GM19328 (cell line): ENCODE measurements around the gene SEC11A.
"Not testable (repeated sequence)": the region's sequence is repeated elsewhere in the genome, so short reads cannot be mapped to it uniquely, and the experiment has no call there.

Experiments used
- ATAC-seq: cut with Tn5 transposase; IDR thresholded peaks from one replicate; pipeline ENCODE4 v1.9.1; 2021; ENCODE audit warnings: mild to moderate bottlenecking, moderate library complexity; ENCODE audit not compliant: unreplicated experiment

The SEC11A gene

DNA sequence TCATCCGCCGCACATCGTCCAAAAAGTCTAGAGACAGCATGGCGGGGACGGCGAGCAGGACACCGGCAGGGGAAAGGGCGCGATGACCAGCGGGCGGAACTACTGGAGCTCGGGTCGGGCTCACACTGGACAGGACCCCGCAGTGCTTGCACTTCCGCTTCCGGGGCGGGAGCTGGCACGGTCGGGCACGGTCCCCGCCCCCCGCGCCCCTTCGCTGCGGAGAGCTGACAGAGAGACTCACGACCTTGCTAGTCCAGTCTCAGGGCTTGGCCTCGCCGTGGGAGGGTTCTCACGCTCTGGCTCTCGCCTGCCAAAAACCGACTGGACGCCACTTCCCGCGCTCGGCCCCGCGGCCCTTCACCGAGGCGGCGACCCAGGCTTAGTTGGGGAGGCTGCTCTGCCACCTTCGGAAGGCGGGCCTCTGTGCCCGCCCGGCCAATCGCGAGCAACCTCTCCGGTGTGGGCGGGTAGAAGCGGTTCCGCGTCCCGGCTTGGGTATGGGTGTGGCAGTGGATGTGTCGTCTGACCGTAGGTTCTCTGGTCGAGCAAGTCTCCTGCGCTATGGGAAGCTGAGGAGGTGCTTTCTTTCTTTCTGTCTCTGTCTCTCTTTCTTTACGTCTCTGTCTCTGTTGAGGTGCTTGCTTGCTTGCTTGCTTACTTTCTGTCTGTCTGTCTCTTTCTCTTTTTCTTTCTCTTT, at the start of gene SEC11A:
SEC11A (minus strand) TSS at position 104 of the 697 bp plus-strand sequence; CDS start at position 40, 64 bp downstream.
- ATAC-seq = peak; percentile 92

DNA sequence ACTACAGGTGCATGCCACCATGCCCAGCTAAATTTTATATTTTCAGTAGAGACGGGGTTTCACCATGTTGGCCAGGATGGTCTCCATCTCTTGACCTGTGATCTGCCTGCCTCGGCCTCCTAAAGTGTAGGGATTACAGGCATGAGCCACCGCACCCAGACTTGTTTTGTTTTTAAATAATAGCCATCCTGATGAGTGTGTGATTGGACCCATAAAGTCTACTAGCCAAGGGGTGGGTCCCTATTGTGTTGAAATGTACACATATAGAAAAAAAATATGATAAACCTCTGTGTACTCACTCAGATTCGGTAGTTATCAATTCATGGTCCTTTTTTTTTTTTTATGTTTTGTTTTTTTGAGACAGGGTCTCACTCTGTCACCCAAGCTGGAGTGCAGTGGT, 49.7 kb upstream of the SEC11A start:
- no peak for ATAC-seq

GRCh38 chr15:84764989-84765388, 49.0 kb upstream of the SEC11A start:
- no peak for ATAC-seq

DNA sequence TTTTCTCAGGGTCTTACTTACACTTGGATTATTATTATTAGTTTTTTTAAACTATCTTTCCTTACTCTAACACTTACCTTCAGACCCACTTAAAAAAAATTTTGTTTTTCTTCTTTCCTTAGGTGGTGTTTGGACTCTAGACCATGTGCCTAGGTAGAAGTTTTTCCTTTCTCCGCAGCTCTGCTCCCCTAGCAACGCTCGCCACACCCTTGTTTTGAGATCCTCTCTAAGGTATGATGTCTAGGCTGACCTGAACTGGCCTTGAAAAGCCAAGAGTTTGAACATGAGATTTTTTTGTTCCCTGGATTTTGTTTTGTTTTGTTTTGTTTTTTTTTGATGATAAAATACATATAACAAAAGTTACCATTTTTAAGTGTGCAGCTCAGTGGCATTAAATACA, 48.6 kb upstream of the SEC11A start:
- ATAC-seq = no peak

- ATAC-seq = no peak
Measured at GRCh38 chr15:84762840-84763572, 47.1 kb upstream of the SEC11A start.

DNA sequence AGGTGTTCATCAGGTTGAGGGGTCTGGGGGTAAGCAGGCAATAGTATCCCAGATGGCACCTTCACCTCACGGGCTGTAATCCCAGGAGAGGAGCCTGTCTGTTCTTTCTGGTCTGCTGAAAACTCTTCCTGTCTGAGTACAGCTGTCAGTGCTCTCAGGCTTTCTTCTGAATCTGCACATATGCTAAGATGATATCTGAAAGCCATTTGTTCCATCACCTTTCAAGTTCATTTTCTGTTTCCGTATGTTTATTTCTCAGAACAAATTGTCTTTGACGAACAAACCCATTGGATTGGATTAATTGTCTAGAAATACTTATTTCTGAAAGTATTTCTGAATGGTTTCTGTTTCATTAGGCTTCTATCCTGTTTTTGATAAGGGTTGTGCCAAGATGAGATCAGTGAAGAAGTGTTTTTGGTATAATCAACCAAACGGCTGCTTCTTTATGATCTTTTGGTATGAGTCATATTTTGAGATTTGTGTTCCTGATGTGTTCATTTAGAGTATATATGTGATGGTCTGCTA, 45.7 kb upstream of the SEC11A start:
- ATAC-seq = no peak

- ATAC-seq = no peak
Measured at GRCh38 chr15:84760219-84760618, 44.3 kb upstream of the SEC11A start.

DNA sequence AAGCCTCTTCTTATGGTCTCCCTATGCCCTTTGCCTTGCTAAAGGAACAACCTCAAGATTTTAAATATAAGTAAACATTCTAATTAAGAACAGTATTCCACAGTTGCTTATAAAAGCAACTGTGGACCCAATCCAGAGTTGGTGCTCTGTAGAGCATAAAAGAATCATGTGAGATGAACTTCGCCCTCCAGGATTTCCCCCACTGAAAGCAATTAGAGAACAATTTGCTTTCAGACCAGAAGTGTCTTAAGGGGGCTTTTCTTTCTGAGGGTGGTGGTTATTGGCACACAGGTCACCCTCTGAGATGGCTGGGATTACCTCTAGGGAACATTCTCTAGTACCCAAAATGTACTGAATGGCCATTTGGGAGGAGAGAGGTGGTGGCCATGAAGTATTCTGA, 43.1 kb upstream of the SEC11A start:
- no peak for ATAC-seq

DNA sequence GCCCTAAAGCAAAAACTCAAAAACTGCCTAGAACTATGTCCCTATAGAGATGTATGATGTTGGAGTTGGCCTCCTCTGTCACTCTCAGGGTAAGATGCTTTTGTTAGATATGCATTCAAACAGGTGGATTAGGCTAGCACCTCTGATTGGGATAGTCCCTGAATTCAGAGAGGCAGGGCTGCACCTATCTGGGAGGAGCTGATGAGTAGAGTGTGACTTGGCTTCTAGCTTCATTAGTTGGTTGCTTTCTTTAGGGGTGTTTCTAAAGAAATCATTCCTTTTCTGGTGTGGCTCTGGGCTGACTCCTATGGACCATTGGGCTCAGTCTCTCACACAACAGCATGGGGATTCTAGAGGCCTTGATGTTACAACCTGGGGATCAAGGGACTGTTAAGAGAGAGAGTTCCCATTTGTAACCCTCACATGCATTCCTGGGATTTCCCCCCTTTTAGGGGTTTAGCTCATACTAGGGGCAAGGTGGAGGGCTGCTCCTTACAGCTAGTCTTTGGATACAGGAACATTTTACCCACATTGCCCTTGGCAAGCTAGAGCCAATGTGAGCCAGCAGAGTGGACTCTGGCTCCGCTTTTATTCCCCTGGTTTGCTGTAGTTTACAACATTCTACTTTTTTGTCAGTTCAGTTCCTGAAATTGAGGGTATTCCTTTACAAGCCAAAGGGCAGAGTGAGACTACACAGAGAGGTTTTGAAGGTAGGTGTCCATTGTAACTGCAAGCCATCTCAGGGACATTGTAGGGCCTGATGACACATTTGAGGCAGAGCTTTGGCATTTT, 40.0 kb upstream of the SEC11A start:
- ATAC-seq = no peak

DNA sequence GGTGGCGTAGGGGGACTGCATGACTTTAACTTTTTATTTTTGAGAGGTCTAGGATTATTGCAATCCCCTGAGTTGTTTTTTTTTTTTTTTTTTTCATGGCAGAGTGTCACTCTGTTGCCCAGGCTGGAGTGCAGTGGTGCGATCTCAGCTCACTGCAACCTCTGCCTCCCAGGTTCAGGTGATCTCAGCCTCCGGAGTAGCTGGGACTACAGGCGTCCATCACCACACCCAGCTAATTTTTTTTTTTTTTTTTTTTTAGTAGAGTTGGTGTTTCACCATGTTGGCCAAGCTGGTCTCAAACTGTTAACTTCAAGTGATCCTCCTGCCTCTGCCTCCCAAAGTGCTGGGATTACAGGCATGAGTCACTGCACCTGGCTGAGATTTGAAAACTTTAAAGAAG, 39.0 kb upstream of the SEC11A start:
- not testable (repeated sequence) for ATAC-seq

- no peak for ATAC-seq
Measured at GRCh38 chr15:84752700-84753099, 36.8 kb upstream of the SEC11A start.

DNA sequence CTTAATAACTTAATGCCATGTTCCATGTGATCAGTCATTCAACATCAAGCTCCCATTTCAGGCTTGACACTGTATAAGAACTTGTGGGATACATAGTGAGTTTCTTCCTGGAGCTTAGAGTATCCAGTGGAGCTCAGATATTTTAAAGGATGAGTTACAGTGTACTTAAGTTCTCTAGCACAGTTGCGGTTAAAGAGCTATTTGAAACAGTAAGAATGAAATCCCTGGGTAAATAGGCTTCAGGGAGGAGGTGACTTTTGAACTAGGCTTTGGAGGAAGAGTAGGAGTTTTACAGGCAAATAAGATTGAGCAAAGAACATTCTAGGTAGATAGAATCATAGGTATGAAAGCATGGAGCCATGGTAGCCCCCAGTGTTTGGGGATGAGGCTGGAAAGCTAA, 36.3 kb upstream of the SEC11A start:
- ATAC-seq = no peak

DNA sequence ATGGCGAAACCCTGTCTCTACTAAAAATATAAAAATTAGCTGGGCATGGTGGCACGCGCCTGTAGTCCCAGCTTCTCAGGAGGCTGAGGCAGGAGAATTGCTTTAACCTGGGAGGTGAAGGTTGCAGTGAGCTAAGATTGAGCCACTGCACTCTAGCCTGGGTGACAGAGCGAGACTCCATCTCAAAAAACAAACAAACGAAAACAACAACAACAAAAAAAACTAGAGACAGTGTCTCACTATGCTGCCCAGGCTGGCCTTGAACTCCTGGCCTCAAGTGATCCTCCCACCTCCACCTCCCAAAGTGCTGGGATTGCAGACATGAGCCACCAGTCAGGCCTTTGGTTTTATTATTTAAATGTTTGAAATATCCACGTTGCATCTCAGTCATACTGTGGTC, 35.8 kb upstream of the SEC11A start:
- ATAC-seq = not testable (repeated sequence)

DNA sequence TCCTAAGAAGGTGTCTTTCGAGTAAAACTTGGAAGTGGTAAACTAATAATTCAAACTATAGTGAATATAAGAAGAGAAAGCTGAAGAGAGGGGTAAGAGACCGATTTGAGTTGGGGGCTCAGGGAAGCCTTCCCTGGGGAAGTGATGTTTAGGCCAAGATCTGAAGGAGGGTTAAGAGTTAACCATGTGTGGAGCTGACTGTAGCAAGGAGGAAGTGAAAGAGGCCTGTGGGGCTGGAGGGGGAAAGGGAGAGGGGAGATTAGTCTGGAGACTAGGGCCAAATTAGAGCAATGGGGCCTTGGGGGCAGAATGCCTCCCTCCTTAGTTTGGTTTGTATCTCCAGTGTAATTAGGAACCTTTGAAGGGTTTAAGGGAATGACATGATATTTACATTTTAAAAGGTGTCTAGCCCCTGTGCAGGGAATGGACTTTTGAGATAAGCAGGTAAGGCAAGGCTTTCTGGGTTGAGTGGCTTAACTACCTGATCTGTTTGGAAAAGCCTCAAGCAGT, 34.7 kb upstream of the SEC11A start:
- peak; percentile 28 for ATAC-seq

DNA sequence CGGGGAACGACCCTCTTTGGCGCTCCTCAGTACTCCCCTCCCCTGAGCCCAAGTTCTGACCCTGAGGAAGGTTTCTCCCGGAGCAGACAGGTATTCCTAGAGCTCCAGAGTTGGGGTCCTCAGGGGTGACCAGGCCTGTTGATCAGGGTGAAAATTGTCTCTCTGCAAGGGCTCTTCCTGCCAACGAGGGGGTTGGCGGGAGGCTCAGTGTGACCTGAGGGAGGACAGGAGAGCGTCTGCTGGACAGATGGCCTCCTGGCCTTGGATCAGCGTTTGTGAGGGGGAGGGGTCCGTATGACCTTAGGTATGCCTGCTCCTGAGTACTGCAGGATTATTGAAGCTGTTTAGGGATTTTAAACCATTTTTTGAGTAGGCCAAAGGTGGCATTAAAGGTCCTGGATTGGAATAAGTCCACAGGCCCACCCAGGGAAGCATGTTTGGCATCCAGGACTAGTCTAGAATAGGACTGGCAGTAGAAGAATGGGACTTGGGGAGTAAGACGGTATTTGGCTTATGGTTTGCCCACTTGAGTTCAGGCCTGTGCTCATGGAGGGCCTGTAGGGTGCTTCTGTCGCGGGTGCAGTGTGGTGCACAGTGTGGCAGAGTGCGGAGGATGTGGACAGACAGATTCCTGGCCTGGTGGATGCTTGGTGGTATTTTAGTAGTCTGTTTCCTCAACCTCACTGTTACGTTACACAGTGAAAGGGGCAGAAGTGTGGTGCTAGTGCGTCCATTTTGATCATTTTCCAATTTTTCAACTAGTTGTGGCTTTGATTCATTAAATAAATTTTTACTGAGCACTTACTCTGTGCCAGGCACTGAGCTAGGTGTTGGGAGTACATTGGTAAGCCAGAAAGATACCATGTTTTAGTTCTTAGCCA, 33.4 kb upstream of the SEC11A start:
- ATAC-seq = no peak

- peak; percentile 55 for ATAC-seq
Measured at GRCh38 chr15:84748274-84749110, 32.6 kb upstream of the SEC11A start, which contains the start of gene ZNF592. Gene ZNF592 (plus strand): TSS chr15:84748592. CDS start chr15:84782676, 34,084 bp downstream.

DNA sequence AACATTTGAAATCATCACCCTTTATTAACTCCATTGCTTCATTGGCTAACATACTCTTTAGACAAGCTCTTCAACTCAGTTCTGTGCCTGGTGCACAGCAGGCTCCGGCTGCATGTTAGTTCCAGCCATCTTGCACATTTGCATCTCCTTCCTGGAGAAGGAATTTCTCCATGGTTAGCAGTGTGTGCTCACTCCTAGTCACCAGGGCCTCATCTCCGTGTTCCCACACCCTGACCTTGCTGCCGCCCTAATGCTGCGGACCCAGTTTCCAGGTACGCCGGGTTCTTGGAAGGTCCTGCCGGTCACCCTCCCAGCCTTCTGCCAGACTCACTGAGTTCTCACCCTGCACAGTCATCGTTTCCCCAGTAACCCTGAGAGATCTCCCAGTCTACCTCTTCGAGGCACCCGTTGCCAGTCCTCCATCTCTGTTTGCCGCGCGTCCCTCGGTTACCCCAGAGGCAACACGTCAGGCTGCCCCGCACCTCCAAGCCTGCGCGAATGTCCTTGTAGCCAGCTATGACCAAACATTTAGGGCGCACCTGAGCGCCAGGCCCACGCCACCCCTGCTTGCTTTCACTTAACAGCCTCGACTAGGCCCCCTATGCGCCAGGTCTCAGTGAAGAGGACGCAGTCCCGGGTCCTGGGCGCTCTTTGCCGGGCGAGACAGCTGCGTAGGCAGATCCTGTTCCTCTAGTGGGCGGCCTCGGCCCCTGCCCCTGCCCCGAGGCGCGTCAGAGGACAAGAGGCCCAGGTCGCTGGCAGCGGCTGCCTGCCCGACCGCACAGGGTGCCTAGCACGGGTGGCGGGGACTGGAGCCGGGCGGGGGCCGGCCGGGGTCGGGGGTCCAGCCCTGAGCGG, 31.7 kb upstream of the SEC11A start:
- ATAC-seq = peak; percentile 41

GRCh38 chr15:84741121-84741520, 25.2 kb upstream of the SEC11A start:
- ATAC-seq = no peak
